GM19099 (cell line): ENCODE measurements around the gene GSK3A.

ENCODE experiments used
- POLR2A ChIP-seq: IDR thresholded peaks from 3 replicates; pipeline ENCODE4 v1.6.1; 2011; ENCODE audit warnings: low read depth; ENCODE audit not compliant: insufficient read length; ENCODE audit errors: extremely low read depth

Gene GSK3A

DNA sequence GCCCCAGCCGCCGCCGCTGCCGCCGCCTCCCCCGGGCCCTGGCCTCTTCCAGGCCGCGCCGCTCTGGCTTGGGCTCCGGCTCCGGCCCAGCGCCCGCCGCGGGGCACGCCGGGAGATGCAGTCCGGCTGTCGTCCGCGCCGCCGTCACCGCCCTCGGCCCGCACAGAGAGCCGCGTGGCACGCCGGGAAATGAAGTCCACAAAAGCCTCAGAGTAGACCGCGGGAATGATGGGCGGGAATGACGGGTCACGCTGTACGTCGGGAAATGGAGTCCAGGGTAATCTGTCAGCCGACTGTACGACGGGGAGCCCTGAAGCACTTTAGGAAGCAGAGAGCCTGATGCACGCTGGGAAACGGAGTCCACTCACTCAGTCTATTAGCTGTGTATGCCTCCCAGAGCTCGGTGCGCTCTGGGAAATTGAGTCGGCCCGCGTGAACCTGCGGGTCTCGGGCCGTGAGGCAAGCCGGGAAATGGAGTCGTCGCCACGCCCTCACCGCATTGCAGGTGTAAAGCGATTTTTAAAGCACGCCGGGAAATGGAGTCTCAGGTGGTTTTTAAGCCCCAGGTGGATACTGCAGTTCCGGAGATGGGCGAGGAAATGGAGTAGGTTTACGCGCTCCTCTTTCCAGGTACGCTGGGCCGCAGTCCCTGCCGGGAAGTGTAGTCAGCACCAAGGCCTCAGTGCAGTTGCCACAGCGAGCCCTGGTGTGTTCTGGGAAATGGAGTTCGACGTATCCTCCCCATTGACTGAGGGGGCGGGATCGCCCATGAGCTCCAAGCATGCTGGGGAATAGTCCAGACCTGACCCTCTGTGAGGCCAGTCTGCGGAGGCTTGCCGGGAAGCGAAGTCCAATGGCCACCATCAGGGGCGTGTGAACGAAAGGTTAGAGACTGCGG lies at the start of gene GSK3A:
Gene GSK3A, minus strand, starts transcription at position 91 of the 898 bp plus-strand sequence. CDS start 137 bp downstream, outside the sequence.
- TF ChIP-seq POLR2A, result peak; percentile 92

DNA sequence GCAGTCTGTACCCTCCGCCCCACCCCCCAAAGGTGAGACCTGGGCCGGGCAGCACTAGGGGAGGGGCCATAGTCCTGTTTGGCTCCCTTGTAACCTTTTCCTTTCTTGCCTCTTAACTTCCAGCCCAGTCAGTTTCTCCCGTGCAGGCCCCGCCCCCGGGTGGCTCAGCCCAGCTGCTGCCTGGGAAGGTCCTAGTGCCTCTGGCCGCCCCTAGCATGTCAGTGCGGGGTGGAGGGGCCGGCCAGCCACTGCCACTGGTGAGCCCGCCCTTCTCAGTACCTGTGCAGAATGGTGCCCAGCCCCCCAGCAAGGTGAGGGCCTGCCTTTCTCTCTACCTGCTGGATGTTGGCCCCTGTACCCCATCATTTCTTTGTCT lies 49.0 kb upstream of the GSK3A start:
- no peak for TF ChIP-seq POLR2A

DNA sequence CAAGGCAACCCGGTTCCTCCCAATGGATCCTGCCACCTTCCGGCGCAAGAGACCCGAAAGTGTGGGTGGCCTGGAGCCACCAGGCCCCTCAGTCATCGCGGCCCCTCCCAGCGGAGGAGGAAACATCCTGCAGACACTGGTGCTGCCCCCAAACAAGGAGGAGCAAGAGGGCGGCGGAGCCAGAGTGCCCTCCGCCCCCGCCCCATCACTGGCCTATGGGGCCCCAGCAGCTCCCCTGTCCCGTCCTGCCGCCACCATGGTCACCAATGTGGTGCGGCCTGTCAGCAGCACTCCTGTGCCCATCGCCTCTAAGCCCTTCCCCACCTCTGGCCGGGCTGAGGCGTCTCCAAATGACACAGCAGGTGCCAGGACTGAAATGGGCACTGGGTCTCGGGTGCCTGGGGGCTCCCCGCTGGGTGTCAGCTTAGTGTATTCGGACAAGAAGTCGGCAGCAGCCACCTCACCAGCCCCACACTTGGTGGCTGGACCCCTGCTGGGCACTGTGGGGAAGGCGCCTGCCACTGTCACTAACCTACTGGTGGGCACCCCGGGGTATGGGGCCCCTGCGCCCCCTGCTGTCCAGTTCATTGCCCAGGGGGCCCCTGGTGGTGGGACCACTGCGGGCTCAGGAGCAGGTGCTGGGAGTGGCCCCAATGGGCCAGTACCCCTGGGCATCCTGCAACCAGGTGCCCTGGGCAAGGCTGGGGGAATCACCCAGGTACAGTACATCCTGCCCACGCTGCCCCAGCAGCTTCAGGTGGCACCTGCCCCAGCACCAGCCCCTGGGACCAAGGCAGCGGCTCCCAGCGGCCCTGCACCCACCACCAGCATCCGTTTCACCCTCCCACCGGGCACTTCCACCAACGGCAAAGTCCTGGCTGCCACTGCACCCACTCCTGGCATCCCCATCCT lies 48.4 kb upstream of the GSK3A start:
- TF ChIP-seq POLR2A, result no peak

DNA sequence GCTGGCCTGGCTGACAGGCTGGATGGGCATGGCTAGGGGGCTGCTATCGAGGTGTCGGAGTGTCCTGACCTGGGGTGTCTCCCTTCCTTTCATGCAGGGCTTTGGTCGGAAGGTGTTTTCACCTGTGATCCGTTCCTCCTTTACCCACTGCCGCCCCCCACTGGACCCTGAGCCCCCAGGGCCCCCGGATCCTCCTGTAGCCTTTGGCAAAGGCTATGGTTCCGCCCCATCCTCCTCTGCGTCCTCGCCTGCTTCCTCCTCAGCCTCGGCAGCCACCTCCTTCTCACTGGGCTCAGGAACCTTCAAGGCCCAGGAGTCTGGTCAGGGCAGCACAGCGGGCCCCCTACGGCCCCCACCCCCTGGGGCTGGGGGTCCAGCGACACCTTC lies 47.7 kb upstream of the GSK3A start:
- no peak for TF ChIP-seq POLR2A

DNA sequence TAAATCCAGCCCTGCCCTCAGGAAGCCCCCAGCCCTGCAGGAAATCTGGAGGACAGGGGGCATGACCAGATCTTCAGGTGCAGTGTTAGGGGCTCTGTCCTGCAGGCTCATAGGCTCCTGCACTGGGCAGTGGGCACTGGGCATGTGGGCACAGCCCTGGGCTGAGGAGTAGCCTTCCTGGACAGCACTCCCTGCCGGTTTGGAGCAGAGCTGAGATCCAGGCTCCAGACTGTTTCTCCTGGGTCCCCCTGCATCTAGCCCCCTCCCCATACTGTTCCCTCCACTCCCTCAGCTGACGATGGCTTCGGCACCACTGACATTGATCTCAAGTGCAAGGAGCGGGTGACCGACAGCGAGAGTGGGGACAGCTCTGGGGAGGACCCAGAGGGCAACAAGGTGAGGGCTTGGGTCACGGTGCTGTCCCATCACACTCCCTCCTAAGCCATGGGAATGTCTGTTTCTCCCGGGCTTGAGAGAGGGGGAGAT lies 47.2 kb upstream of the GSK3A start:
- no peak for TF ChIP-seq POLR2A

DNA sequence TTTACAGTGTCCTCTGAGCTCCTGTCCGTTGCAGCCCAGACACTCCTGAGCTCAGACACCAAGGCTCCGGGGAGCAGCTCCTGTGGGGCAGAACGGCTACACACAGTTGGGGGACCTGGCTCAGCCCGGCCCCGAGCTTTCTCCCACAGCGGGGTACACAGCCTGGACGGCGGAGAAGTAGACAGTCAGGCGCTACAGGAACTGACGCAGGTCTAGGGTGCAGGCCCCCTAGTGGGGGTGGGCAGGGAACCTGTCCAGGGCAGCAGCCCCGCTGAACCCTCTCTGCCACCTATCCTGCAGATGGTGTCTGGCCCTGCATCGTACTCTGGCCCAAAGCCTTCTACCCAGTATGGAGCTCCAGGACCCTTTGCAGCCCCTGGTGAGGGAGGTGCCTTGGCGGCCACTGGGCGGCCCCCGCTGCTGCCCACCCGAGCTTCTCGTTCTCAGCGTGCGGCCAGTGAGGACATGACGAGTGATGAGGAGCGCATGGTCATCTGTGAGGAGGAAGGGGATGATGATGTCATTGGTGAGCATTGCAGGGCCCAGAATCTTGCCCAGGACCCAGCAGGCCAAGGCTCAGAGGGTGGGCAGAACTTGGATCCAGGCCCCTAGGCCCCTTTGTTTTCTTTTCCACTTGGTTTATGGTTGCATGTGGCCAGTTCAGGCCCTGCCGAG lies 46.6 kb upstream of the GSK3A start:
- TF ChIP-seq POLR2A, result no peak

DNA sequence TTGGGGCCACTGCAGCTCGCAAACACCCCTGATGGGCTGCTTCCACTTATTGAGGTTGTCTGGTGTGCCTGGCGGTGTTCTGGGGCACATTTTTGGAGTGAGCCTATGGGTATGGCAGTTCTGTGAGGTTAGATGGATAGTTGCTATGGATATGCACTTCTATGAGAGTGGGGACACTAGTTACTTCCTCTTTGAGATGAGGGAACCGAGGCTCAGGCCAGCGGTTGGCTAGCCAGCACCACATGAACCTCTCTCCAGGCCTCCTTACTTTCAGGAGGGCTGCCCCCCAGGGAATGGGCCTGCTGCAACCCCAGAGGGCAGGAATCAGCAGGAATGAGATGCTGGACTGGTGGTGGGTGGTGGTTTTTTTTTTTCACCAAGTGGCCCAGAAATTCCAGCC lies 46.0 kb upstream of the GSK3A start:
- no peak for TF ChIP-seq POLR2A

DNA sequence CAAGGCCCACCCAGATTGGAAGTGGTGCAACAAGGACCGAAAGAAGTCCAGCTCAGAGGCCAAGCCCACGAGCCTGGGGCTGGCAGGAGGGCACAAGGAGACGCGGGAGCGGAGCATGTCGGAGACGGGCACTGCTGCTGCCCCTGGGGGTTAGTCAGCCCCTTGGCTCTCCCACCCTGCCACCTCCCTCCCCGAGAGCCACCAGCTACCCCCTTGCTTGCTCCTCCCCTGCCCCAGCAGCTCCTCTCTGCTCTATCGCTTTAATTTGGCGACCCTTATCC lies 45.4 kb upstream of the GSK3A start:
- TF ChIP-seq POLR2A, result no peak

DNA sequence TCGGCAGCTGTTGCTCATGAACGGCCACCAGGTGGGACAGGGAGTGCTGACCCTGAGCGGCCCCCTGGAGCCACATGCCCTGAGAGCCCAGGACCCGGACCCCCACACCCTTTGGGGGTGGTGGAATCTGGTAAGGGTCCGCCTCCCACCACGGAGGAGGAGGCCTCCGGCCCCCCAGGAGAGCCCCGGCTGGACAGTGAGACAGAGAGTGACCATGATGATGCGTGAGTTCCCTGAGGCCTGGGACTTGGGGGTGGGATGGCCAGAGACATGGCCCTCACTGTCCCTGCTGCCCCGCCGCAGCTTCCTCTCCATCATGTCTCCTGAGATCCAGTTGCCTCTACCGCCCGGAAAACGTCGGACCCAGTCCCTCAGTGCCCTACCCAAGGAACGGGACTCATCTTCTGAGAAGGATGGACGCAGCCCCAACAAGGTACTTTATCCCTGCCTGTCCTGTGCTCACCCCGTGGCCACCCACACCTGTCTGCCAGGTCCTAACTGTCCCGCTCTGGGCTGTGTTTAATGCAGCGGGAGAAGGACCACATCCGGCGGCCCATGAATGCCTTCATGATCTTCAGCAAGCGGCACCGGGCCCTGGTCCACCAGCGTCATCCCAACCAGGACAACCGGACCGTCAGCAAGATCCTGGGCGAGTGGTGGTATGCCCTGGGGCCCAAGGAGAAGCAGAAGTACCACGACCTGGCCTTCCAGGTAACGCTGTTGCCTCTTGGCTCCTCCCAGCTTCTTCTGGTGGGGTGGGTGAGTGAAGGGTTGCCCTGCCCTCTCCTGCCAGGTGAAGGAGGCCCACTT lies 44.8 kb upstream of the GSK3A start:
- TF ChIP-seq POLR2A, result no peak

DNA sequence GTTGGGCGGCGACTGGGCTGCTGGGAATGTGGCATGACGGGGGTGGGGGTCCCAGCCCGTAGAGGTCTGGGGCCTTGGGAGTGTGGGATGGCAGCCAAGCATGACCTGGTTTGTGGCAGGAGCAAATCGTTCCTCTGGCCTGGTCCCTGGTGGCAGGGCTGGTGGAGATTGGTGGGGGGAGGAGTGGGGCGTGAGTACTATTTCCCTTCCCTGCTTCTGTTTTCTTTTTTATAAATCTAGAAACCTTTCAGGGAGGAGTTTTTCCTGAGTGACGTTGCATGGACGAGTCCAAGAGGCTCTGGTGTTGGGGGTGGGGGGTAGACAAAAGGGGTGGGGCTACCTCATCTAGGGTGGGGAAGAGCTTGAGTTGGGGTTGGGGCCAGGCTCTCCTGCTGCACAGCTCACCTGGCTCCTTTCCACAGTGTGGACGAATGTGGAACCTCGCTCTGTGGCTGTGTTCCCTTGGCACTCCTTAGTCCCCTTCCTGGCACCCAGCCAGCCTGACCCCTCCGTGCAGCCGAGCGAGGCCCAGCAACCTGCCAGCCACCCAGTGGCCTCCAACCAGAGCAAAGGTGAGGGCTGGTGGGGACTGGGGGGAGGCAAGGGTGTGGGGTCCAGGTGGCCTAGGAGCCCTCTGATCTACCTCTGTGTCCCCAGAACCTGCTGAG lies 44.1 kb upstream of the GSK3A start:
- TF ChIP-seq POLR2A, result no peak

DNA sequence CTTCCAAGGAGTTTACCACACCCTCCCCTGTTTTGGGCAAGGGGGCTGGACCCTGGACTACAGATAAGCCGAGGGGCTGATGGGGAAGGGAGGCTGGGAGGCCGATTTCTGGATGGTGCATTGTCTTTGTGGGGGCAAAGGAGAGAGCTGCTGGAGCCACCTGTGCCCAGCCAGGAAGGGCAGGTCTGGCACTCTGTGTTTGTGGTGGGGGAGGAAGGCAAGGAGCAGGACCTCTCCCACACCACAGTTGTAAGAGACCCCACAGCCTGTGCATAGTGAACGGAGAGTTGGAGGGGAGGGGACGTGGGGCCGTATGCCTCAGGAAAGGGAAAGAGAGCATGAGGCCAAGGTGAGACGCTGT lies 43.6 kb upstream of the GSK3A start:
- no peak for TF ChIP-seq POLR2A

DNA sequence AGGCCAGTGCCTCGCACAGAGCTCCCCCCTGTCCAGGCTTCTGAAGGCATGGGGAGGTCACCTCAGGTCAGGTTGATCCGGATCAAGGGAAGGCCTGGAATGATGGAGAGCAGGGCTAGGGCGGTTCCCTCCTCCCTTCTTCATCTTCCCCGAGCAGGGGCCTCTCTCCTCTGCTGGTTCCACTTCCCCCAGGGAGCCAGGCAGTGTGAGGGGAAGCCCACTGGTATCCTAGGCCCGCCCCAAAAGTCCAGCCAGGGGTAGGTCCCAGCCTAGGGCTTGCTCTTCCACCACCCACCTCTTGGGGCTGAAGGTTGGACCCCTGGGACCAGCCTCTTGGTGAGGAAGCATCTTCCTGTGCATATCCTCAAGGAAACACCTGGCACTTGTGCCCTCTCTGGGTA lies 43.1 kb upstream of the GSK3A start:
- no peak for TF ChIP-seq POLR2A

DNA sequence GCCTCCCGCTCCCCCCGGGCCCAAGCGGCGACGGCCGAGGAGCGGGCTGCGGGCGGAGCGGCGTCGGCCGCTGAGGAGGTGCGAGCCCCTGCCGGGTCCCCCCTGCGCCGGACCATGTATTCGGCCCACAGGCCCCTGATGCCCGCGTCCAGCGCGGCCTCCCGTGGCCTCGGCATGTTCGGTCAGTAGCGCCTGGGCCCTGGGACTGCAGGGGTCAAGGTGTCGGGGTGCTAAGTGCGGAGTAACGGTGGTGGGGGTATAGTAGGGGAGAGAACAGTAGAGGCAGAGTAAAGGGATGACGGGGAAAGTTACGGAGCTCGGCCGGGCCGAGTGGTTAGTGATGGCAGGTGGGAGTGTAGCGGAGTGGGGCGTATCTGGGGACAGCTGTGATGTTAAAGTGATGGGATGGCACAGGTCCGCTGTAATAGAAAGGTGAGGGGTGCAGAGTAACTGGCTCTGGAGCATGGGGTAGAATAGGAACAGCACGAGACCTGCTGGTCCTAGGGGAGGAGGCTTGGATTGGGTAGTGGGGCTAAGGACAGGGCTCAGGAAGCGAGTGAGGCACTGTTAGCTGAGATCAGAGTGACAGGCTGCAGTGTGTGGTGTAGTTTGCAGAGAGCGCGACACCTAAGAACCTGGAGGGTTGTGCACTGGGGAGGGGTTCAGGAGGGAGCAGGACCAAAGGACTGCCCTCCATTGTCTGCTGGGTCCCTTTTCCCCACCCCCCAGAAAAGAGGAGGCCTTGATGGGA lies 42.4 kb upstream of the GSK3A start:
- no peak for TF ChIP-seq POLR2A
